GM18907 (cell line): Measurements from ENCODE around the gene ZDHHC3.
"Not testable (repeated sequence)": the region's sequence is repeated elsewhere in the genome, so short reads cannot be mapped to it uniquely, and the experiment has no call there.

Source experiments
- ATAC-seq: cut with Tn5 transposase; IDR thresholded peaks from one replicate; pipeline ENCODE4 v1.9.1; 2021; ENCODE audit warnings: mild to moderate bottlenecking, moderate library complexity; ENCODE audit not compliant: unreplicated experiment

ZDHHC3 gene

GRCh38 chr3:44966795-44967278 is 9.1 kb downstream of the ZDHHC3 start:
- ATAC-seq: no peak

DNA sequence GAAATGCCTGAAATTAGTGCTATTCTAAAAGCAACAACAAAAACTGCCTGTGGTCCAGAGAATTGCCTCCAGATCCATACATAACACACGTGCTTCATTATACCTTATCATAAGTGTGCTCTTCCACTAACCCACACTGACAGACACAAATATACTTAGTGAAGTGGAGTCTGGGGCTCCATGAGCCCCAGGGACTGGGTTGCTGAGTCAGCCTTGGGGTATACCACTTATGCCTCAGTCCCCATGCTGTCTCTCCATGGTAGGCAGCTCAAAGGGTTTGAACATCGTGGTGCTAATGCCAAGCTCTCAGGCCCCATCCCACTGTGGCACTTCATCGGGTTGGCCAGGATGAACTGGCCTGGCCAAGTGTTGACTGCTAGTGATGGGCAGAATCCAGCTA is 10.8 kb downstream of the ZDHHC3 start:
- ATAC-seq: no peak

DNA sequence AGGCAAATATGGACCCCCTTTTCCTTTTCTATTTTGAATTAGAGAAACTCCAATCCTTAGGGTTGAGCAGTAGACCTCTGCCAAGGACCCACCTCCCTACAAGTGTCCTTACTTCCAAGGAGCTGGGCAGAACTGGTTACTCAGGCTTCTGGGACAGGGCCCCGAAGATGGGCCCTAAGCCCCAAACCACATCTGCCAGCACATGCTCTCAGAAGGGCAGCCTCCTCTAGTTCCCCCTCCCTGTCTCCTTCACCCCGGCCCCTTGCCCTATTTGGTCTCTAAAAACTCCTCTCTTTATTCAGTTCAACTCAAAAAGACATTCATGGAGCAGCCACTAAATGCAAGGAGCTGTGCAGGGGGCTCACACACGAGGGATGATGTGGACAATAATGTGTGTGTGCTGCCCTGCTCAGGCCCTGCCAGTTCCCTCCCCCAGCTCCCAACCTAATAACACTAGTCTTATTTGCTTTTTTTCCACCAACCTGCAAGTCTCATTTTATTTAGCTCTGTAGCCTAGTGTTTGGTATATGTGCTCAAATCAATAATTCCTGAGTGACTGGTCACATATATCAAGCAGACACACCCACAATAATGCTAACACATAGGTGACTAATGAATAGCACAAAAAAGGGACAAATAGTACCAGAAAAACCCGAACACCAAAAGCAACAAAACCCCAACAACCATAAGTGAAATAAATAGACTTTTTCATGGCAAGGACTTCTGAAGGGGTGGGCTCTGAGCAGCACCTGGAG is 12.2 kb downstream of the ZDHHC3 start:
- ATAC-seq: no peak

DNA sequence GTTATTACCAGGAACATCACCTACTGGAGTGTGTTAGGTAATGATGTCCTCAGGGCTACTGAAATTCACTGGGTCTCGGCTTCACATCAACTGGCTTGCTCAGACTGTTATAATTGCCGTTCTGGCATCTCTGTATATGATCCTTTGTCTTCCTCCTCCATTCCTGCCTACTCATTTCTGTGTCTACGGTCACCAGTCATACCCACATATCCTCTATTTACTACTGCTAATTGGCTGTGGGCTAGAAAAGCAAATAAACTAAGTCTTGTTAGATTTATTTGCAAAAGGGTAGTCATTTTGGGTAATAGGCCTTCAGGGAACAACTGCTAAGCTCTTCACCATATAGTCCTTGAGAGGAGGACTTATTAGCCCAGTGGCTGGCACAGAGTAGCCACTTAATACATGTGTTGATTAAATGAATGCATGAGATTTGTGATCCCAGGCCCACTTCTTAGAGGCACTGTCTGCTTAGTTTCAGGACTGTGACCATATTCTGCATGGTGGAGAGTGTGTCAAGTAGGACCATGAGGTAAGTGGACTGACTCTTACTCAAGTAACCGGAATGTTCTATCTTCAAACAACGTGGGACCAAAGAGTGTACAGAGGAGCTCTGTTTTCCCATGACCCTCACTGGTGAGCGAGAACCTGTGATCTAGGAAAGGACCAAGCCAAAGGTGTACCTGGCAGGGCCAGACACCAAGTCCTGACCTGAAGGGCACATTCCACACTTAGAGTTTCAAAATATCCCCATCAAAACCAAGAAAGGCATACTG is 13.2 kb downstream of the ZDHHC3 start:
- ATAC-seq: no peak

DNA sequence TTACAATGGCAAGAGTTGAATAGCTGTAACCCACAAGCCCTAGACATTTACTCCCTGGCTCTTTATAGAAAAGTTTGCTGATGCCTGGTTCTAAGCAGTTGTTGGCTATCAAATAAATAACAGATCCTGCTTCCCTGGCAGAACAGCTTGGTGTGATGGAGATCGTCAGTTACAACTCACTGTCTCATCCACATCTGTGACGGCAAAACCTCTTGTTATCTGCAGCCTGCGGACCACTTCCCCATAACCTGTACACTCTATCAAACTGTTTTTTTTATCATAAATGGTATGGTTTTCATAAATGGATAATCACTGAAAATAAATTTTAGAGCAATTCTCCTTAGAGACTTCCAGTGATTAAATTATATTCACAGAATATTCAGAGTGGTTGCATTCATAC is 14.1 kb downstream of the ZDHHC3 start:
- ATAC-seq: no peak

- no peak for ATAC-seq
These were observed 15.5 kb downstream of the ZDHHC3 start for GRCh38 chr3:44960387-44961026.

DNA sequence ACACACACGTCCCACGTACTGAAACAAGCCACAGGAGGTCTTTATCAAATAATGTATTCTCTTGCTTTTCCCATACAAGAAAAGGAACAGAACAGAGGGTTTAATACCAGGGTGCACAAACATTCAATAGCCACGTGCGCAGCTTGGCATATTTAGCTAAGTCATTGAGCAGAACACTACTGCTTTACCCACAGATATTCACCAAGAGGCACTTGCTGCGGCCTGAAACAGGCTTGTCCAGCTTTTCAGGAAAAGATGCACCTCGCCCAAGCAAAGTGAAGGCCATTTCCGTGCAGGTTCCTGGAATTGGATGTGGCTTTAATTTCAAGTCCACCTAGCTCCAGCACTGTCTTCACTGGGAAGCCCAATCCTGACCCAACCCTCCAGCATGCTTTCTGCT is 17.6 kb downstream of the ZDHHC3 start:
- no peak for ATAC-seq

DNA sequence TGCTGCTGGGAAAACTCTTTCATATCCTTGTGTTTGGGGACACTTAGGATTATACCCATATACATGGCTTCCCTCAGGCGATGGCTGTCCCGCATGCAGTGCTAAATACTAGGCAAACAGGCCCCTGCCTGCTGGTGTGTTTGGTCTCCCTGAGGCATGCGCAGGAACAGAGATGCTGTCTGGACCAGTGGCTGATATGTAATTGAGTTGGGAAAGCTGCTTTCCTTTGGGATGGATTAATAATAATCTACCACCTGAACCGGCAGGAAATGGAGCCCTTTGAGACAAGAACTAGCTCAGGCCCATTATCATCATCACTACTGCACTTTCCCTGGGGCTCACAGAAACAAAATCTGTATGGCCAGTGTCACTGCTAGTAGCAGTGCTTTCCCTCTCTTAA is 18.0 kb downstream of the ZDHHC3 start:
- ATAC-seq: no peak

DNA sequence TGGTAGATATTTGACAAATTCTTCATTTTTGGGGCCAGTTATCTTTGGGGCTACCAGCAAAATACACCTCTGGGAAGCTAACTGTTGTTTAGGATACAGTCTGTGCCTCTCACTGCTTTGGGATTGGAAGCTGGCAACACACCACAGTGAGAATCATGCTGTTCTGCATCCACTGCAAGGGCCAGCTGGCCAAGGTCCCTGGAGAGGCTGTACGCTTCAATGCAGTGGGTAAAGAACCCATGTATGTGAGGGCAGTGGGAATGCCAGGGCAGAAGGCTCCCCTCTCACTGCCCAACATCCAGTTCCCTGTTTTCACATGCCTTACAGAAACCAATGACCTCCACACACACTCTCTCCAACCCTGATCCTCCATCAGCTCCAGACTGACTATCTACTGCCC is 20.1 kb downstream of the ZDHHC3 start:
- ATAC-seq: no peak

GRCh38 chr3:44954962-44955361 is 21.0 kb downstream of the ZDHHC3 start:
- ATAC-seq: peak; percentile 65

DNA sequence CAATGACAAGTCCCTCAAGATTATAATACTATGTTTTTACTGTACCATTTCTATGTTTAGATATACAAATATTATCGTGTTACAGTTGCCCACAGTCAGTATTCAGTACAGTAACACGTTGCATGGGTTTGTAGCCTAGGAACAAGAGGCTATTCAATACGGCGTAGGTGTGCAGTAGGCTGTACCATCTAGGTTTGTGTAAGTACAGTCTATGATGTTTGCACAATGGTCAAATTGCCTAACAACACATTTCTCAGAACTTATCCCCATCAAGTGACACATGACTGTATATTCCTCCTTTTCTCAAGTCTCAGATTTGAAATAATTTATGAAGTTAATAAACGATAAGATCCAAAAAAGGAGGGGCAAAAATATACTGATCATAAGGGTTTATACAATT is 21.7 kb downstream of the ZDHHC3 start:
- ATAC-seq: no peak

DNA sequence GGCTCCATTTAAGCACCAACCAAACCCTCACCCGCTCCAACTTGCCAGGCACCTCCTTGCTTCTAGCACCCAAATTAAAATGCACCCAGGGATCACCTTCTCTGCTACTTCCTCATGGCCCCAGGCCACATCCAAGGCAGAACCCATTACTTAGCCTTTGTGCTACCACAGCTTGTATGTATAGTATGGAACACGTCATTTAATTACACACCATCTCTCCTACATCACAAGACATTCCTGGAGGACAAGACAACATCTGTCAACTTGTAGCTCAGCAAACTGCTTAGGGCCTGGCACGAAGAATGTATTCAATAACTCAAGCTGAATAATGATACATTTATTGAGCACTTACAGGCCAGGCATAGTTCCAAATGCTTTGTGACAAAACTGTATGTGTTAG is 23.3 kb downstream of the ZDHHC3 start:
- no peak for ATAC-seq

GRCh38 chr3:44950275-44950734 is 25.7 kb downstream of the ZDHHC3 start:
- ATAC-seq: no peak

DNA sequence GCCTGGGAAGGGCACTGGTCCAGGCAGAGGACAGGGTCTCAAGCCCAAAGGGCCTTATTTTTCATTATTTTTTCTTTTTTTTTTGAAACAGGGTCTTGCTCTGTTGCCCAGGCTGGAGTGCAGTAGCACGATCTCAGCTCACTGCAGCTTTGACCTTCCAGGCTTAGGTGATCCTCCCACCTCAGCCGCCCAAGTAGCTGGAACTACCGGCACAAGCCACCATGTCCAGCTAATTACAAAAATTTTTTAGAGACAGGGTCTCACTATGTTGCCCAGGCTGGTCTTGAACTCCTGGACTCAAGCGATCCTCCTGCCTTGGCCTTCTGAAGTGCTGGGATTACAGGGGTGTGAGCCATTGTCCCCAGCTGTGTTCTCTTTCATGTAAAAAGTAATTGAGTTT is 26.2 kb downstream of the ZDHHC3 start:
- ATAC-seq: not testable (repeated sequence)

DNA sequence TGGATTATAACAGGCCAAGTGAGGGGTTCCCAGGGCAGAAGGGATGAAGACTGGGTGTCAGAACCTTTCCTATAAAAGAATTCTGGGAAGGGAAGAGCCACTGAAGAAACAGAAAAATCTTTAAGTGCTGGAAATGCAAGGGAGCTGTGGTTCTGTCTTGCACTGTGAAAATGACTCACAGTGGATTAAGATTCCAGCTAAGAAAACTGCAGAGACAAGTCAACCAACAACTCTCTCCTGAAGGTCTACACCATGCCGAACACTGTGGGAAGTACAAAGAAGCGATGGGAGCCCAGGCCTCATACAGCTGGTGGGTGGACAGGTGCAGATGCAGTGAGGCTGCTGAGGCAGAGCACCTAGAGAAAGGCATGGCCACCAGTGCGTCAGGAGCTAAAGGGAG is 27.7 kb downstream of the ZDHHC3 start:
- ATAC-seq: no peak

- ATAC-seq: no peak
These were observed 33.6 kb downstream of the ZDHHC3 start for GRCh38 chr3:44942202-44942921.

DNA sequence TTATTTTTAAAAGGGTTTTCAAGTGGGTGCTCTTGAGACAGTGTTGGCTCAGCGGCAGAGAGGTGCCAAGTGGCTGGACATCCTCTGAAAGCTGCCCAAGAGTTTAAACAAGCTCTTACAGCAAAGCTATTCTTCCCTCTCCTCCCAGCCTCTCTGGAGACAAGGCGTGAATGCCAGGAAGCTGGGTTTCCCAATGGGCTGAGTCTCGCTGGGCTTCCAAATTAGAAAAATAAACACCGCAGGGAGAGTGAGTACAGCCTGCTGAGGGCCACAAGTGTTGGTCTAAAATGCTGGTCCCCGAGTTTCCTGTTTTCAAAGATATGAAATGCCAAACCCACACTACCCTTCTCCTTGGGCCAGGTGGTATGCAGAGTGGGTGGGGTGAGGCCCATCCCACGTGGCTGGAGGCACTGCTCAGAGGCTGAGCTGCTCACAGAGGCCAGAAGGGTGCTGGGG is 36.4 kb downstream of the ZDHHC3 start:
- ATAC-seq: no peak

DNA sequence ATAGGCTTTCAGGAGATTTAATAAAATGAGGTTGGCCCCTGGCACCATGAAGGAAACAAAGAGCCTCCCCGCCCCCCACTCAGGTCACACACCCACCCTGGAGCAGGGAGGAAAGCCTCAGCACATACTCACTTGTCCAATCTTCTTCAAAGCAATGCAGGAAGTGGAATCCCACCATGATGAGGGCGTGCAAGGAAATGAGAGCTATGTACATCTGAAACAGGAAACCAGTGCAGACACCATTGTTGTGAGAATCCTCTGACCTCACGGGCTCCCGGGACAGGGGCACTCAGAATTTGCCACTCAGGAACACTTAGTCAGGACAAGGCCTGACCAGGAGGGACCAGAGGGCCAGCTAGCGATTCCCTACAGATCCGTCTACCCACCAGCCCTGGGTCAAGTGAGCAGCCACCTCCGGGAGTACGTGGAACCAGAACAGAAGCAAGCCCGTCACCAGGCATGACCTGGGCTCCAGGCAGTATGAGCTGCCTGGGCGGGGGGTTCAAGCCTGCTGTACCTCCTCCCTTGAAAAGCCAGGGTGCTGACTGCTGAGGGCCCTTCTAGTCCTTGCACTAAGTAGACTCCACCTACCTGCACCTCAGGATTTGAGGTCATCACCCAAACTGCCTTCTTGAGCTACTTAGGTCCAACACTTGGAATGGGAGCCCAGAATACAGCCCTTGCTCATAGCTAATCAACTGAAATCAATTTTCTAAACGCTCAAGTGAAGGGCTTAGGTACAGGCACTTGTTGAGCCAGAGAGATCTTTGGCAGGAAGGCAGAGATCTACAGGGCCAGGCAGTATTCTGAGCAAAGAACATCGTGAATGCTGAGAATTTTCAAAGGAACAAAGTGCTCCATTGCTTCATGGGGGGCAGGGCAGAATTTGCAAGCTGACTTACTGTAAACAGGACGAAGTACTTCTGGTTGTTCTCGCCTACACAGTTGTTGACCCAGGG is 42.7 kb downstream of the ZDHHC3 start:
- no peak for ATAC-seq

- no peak for ATAC-seq
These were observed 43.7 kb downstream of the ZDHHC3 start for GRCh38 chr3:44932271-44932670.

DNA sequence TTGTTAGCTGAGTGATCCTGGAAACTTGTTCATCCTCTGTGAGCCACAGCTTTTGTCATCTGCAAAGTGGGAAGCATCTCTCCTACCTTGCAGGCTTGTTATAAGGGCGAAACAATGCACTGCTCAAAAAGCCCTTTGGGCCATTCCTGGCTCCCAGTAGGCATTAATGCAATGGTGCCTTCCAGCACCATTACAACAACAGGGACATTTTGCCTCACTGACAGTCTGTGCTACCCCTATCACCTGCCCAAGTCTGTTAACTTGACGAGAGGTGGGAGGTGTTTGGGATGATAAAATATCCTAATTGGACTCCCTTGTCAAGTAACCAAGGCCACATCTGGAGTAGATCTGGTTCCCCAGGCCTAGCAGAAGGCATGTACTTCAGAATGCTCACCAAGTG is 44.2 kb downstream of the ZDHHC3 start:
- ATAC-seq: no peak
